Lower leg skin (tissue), 3 donors: Measurements from ENCODE around the gene MMP20.

Source experiments
- CTCF ChIP-seq, 3 donors: fragments of 450-650 bp; IDR thresholded peaks; one replicate each; pipeline ENCODE4 v1.5.1; 2016; ENCODE audit warnings: antibody characterized with exemption in 3 of 3, mild to moderate bottlenecking in 3 of 3, moderate library complexity in 2 of 3
- POLR2A ChIP-seq, 2 donors: fragments of 450-650 bp; IDR thresholded peaks; one replicate each; pipeline ENCODE4 v1.6.1; 2016 to 2017; ENCODE audit warnings: antibody characterized with exemption in 2 of 2, mild to moderate bottlenecking in 1 of 2, moderate library complexity in 1 of 2

- TF ChIP-seq CTCF (IDR thresholded peaks at IDR 0.05) (no peak), POLR2A (IDR thresholded peaks at IDR 0.05) (no peak)
Observed at GRCh38 chr11:102637731-102638130, 12.6 kb upstream of the MMP20 start.
